Stimulated activated CD8-positive, alpha-beta memory T cell treated with anti-CD3 and anti-CD28 coated beads, Interleukin-7, amount 100 ng/mL, for 4 hours (primary cell): ENCODE measurements around the gene TUSC7.

Experiments used
- DNase-seq, 2 donors: peaks; one replicate each; pipeline ENCODE4 v3.0.0-alpha.2; 2020; ENCODE audit warnings: low read depth in 2 of 2

Gene TUSC7

DNA sequence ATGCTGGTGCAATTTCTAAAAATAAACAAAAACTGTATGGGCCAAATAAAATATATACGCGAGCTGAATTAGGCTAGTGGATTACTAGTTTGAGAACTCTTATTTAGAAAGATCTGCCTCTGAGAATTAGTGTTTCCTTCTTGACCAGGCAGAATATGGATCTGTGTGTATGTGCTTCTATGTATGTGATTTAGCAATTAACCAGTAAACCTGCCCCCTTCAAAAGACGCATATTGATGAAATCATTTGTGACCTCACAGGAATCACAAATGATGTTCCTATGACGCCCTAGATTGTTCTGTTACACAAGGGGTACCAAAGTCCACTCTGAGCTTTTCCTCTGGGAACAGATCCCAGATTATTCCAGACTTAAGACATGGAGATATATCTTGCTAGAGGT, at the start of gene TUSC7:
Gene TUSC7 (plus strand): TSS at position 301 of the 400 bp plus-strand sequence.
- DNase-seq = no peak

DNA sequence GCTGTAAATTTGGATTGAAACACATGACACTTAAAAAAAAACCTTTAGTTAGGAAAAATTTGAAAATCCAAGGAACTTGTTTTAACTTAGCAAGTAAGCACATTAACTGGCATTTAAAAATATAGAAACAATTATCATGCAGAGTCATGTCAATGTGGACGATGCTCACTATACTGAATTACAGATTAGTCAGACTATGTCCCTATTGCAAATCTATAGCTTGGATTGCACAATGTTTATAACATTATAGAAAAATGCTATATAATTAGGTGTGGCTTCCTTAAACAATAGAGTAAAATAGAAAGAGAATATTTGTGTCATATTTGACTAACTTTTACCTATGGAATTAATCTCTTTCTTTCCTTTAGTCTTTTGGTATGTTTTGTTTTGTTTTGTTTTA, 48.4 kb upstream of the TUSC7 start:
- DNase-seq = no peak

DNA sequence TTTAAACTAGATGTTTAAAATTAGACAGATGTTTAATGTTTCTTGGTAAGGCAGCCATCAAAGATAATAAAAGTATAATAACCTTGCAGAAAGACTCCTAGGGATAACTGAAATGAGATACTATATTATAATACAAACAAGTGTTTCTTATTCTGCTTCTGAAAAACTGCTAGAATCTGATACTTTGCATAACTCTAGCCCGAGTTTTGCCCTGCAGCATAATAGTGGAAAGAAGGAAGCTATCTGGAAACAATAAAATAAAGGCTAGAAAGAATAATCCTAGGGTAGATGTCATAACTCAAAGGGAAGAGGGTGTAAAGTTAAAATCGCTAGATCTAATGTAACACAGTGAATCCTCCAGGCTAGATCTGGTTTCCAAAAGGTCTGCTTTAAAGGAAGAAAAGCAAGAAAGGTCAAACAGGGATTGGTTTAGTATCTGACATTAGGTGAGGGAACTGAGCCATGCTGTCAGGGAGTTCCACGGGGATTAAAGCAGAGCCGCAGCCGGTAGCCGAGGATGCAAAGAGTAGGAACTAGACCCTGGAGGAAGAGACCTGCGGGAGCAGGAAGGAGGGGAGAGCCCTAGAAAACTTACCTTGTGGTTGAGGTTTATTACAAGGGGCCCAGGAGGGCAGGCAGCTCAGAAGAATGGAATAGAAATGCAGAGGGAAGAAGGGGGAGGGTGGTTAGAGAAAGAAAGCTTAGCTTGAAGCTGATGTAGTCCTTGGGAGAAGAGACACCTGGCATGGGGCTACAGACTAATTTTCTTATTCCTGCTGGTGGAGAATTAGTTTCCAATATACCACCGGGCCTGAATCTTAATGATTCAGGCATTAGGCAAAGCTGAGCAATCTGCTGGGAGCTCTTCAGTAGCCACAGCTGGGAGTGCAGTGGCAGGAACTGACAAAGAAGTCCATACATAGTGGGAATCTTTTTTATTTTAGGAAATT, 46.1 kb upstream of the TUSC7 start:
- DNase-seq = no peak

DNA sequence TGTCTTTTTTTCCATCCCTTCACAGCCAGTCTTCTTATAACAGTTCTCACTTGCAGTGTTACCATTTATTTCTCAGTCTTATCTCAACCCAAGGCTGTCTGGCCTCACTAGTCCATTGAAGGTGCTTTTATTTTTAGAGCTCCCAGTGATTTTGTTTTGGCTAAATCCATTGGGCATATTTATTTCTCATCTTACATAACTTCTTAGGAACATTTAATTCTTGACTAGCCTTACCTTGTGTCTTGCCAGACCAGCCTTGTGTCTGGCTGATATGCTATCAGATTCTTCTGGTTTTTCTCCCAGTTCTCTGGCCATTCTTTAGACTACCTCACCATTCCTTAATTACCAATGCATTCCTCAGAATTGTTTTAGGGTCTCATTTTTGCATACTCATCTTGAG, 42.3 kb upstream of the TUSC7 start:
- DNase-seq = no peak

DNA sequence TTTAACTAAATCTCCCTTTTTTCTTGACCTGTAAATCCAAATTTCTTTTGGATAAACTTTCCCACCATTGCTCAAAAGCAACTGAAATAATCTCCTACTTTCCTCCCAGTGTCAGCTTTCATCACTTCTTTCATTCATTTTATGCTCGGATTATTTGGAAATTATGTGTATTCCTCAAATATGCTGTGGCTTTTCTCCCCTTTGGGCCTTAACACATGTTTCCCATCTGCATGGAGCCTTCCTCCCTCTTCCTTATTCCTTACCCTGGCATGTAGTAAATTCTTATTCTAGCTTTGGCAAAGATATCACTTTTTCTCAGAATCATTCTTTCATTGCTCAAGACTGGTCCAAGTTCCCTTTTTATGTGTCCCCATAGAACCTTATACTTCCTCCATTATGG, 41.8 kb upstream of the TUSC7 start:
- DNase-seq = no peak

DNA sequence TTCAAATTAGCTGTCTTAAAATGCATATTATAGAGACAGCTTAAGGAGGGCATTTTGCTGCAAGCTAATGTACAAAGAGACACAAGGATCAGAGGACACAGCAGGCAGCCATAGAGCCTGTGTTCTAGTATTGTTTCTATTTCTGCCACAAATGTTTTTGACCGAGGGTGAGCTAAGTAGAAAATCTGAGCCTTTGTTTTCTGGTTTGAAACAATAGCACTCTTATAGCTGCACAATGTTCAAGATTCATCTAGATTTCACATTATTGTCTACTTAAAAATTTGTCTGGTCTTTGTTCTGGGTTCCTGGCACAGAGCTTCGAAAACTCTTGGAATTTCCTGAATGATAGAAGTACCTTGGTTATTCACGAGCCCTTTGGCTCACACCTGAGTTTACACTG, 40.0 kb upstream of the TUSC7 start:
- no peak for DNase-seq

DNA sequence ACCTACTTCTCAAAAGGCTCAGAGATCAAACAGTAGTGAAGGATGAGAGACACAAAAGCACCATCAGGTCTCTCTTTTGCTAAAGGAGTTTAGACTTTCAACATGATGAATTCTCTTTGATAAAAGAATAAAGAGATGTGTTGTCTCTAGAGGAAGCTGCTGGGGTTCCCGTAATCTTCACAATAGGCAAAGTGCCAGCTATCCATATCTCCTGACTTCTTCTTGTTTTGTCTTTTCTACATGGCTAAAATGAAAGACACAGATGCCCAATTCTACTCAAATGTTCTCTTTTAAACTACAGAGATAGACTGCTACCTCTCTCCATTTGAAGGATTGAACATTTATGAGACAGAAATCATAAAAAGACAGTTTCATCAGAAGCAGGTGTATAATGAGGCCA, 38.4 kb upstream of the TUSC7 start:
- no peak for DNase-seq

DNA sequence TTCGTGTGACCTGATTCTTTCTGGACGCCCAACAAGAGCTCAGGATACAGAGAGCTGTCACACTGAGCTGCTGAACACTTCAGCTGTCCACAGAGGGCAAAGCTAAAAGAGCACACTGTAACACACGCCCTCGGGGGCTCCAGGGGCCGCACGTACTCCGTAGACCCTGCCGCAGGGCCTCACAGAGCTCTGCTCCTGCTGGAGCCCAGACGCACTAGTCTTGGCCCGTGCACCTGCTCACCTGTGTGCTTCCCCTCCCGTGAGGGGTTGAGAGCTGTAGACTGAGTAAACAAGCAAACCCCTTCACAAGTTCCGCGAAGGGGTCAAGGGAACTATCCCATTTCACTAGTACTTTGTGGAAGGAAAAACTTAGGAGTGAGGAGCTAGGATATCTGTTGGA, 30.7 kb upstream of the TUSC7 start:
- DNase-seq = no peak

DNA sequence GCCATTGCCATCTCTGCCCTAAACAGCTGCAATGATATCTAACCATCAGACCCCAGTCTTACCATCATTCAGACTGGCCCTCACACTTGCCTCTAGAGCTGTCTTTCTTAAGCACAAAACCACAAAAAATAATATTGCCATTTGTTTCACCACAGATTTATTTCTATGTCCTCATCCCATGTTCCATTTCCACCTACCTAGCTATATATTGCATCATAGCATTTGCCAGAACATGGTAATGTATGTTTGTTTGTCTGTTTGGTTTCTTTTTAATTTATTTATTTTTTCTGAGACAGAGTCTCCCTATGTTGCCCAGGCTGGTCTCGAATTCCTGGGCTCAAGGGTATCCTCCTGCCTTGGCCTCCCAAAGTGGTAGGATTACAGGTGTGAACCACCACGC, 18.5 kb upstream of the TUSC7 start:
- DNase-seq = no peak

DNA sequence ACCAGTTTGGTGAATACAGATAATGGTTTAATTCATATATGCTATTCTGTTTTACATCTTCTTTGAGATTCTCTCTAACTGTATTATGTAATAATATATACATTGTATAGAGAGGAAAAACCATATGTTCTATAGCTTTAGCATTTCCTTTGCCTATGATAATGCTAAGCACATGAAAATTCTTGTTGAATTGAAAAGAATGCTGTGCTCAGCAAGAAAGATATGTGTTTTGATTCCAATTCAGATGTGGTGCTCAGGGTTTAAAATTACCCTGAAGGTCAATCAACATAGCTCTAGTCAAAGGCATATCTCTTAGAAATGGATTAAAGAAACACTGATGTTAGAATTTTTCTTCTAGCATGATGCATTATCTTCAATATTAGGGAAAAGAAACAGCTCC, 8.5 kb upstream of the TUSC7 start:
- DNase-seq = no peak

DNA sequence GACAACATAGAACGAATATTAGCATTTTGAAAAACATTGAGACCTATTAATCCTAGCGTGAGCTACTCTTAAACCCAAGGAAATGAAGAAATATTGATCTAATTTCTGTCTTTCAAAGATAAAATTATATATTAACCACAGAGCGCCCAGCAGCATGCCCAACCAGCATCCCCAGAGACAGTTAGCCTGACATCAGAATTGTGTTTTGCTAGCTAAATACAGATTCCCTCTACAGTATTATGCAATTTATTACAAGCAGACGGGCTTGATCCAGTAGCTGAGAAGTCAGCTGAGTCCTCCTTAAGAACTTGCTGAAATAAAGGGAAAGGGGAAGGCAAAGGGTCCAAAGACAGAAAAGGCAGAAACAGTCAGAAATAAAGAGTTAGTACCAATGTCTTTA, 7.2 kb upstream of the TUSC7 start:
- DNase-seq = no peak

DNA sequence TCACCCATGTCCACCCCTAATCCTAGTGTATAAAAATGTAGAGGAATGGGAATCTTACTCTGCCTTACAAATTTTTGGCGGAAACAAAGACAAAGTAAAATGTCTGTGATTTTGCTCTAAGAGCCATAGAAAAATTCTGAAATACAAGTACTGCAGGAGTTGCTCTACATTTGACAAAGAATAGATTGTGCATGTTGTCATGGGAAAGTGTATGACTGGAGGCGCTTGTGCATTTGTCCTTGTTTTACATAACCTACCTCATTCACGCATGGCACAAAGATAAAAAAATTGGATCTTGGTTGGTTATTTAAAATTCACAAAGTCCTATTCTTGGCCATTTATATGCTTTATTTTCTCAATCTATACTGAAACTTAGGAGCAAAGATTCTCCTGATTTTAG, 2.0 kb upstream of the TUSC7 start:
- no peak for DNase-seq

DNA sequence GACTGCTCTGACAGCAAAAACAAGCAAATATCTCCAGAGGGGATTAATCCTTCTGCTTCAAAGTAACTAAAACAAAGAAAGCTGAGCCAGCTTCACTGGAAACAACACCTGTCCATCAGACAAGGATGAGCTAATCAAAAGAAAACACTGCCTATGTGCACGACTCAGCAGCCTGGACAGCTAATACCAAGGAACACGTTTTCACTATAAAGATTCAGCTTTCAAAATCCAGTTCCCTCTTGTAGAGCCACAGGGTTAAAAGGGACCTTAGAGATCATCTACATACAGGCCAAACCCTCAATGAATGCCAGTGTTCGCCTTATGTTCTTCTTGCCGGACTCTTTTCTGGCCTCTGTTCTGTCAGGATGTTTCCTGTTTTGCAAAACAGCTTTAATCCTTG, 6.9 kb downstream of the TUSC7 start:
- DNase-seq = no peak

DNA sequence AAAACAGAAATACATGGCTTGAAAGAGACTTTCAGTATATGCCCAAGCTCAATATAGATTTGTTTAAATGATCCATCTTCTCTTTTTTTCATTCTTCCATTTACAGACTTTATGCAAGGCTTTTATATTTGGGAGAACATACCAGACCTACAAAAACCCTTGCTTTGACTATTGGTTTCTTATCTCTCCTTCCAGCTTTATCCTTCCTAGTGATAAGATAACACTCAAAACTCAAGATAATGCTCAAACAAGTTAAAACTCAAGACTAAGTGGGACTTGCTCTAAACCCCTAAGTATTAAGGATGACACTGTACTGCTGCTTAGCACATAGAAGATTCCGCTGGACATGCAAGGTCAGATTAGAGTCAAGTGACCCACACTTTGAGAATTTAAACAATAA, 8.0 kb downstream of the TUSC7 start:
- no peak for DNase-seq

DNA sequence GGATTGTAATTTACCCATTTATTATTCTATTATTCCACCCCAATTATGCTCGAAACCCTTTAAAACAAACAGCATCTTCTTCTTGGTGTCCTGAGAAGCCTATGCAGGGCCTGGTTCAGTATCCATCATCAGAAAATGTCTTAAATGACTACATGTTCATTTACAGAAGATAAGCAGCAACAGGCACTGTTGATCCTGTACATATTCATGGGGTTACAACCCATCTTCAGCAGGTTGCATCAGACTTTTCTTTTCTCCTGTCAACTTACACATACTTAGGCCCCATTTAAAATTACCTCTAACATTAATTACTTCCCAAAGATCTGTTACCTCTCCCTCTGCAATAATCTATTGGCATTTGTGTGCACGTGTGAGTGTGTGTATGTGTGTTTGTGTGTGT, 18.9 kb downstream of the TUSC7 start:
- DNase-seq = no peak

DNA sequence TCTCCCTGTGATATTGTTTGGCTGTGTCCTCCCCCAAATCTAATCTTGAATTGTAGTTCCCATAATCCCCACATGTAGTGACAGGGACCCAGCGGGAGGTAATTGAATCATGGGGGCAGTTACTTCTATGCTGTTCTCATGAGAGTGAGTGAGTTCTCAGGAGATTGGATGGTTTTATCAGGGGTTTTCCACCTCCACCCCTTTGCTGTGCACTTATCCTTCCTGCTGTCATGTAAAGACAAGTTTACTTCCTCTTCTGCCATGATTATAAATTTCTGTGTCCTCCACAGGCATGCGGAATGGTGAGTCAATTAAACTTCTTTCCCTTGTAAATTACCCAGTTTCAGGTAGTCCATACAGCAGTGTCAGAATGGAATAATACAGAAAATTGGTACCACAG, 24.7 kb downstream of the TUSC7 start:
- no peak for DNase-seq

DNA sequence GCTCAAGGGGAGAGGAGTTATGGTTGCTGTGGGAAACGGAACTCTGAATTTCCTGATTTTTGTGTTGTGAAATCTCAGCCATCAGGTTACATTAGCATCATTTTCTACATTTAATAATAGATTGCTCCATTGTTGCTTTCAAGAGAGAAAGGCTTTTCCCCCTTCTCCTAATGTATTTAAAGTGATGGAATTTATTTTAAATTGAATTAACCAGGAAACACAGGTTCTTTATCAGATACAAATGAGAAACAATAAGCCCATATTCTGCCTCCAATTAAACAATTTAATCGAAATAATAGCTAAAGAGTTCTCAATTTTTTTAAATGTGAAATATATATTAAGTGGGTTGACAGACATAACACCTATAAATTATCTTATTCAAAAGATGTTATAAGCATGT, 30.1 kb downstream of the TUSC7 start:
- no peak for DNase-seq

DNA sequence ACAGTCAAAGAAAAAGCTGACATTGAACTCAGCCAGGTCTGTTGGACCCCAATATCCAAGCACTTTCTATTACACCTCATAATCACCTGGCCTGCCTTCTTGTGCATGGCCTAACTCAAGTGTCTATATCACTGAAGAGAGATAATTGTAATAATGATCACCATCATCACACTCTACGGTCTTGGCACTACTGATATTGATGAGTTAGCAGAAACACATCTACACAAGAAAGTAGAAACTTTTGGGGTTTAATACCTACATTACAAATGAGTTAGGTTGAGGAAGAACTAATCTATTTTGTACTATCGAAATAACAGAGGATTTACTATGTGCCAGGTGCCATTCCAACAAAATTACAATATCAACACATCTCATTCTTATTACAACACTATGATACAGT, 30.7 kb downstream of the TUSC7 start:
- DNase-seq = no peak

DNA sequence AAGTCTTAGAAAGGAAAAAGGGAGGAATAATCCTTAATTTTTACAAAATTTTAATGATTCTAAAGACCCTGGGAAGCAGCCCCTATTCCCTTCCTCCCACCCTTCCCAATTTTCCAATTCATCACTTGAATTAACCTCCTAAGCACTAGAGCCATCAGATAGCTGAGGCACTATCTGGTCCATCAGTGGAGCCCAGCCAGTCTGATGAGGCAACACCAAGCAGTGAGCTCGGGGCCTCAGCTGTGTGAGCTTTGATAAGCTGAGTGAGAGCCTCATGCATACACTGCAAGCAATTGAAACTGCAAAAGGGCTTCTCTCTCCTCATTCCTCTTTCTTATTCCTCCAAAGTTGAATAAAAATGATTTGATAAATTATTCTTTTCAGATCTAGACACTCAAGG, 31.9 kb downstream of the TUSC7 start:
- no peak for DNase-seq

DNA sequence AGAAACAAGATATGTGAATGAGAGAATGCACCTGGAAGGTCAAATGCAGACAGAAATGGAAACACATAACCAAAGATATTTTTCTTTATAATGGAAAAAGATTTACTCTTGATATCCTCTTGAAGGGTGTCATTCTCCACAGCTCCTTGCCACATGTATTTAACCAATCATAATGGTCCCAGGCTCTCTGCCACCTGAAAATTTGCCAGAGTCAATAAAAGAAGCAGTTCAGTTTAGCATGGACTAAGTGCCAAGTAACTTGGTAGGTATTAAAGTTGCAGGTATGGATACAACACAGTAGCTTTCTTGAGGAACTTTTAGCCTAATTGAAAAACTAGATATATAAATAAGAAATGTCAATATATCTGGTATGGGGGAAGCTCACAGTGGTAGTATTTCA, 33.5 kb downstream of the TUSC7 start:
- DNase-seq = no peak

DNA sequence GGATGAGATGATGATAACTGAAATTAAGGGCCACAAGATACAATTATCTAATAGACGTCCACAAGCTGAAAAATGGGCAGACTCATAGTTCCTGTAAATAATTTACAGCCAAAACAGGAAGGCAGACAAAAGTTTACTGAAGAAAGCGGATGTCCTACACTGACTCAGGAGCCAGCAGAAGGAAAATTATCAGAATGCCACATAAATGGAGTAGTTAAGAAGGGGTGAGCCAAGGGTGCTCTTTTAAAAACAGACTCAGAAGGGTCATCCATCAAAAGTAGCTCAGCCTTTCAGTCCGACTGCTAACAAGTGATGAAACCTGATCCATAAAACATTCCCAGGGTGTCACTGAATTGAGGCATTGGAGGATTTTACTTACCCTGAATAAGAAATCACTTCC, 39.8 kb downstream of the TUSC7 start:
- DNase-seq = no peak

DNA sequence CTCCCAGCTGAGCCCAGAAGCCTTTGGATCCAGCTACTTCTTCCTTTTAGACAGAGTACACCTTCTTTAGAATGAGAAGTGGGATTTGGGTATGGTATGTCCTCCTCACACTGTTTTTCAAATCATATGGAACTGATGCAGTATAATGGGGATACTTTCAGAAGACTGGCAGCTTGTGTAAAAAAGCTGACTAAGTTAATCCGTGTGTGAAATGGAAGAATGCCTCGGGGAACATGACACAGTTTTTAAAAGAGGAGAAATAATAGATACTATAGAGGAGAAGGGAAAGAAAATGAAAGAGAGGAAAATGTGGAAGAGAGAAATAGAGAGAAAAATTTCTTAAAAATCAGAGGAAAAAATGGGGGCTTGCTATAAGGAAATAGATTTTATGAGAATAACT, 47.7 kb downstream of the TUSC7 start:
- DNase-seq = no peak

DNA sequence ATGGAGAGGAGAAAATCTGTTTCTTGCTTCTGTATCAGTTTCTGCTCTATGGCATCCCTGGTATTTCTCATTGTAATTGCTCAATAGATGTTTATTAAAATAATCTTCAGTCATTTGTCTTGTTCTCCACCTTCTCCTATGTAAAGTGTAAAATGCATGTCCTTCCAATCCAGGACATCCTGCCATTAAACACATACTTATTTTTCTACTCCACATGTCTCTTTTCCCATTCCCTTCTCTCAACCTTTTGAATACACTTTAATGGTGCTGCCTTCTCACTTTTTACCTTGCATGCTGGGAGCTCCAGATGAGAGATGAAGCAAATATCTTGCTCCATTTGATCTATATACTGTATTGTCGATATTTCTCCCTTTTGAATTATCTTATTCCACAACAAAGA, 49.7 kb downstream of the TUSC7 start:
- DNase-seq = no peak
